Measurements from ENCODE around the gene CDH15.

CDH15 gene

GRCh38 chr16:89174877-89175276, 3.3 kb downstream of the CDH15 start:
- H3K79me2 ChIP-seq (ENCODE audit: insufficient read depth, low read length), result no peaks in the 10 kb centered on the region
- TF ChIP-seq EZH2phosphoT487 (conservative IDR thresholded peaks at IDR 0.05; ENCODE audit: low read length) (no peak), CTCF (IDR thresholded peaks at IDR 0.05; ENCODE audit: insufficient read depth, low read length, poor library complexity, severe bottlenecking) (no peak)
- no peaks in the 10 kb centered on the region for H3K9me2 ChIP-seq (replicated peaks; ENCODE audit: insufficient read depth, low read length)
- no peak overlapping the region for H3K4me2 ChIP-seq (ENCODE audit: low read depth, low read length, poor library complexity, severe bottlenecking)
- no peaks in the 10 kb centered on the region for H4K20me1 ChIP-seq (ENCODE audit: low read depth, low read length)
- H3K9ac ChIP-seq (ENCODE audit: low read length), result no peak overlapping the region
- no peak overlapping the region for H3K27ac ChIP-seq (ENCODE audit: low read depth, low read length)
- H3K36me3 ChIP-seq (ENCODE audit: low read length), result no peaks in the 10 kb centered on the region
- H3K4me3 ChIP-seq (ENCODE audit: insufficient read depth, low read length, poor library complexity, severe bottlenecking), result no peak overlapping the region
- H3K9me3 ChIP-seq (ENCODE audit: insufficient read depth, low read length), result no peaks in the 10 kb centered on the region
- no peaks in the 10 kb centered on the region for H3K27me3 ChIP-seq (ENCODE audit: low read length)
- H3F3A ChIP-seq (ENCODE audit: insufficient read depth), result no peaks in the 10 kb centered on the region
- H2AFZ ChIP-seq (ENCODE audit: low read depth, low read length, severe bottlenecking), result no peak overlapping the region

GRCh38 chr16:89175280-89176146, 4.0 kb downstream of the CDH15 start:
- no peaks in the 10 kb centered on the region for H3K27me3 ChIP-seq (ENCODE audit: low read length)
- H4K20me1 ChIP-seq (ENCODE audit: low read depth, low read length), result no peaks in the 10 kb centered on the region
- no peaks in the 10 kb centered on the region for H3K79me2 ChIP-seq (ENCODE audit: insufficient read depth, low read length)
- H3K4me2 ChIP-seq (ENCODE audit: low read depth, low read length, poor library complexity, severe bottlenecking), result no peak overlapping the region
- no peaks in the 10 kb centered on the region for H3K9me3 ChIP-seq (ENCODE audit: insufficient read depth, low read length)
- H3F3A ChIP-seq (ENCODE audit: insufficient read depth), result no peaks in the 10 kb centered on the region
- H2AFZ ChIP-seq (ENCODE audit: low read depth, low read length, severe bottlenecking), result no peak overlapping the region
- TF ChIP-seq EZH2phosphoT487 (conservative IDR thresholded peaks at IDR 0.05; ENCODE audit: low read length) (no peak), CTCF (IDR thresholded peaks at IDR 0.05; ENCODE audit: insufficient read depth, low read length, poor library complexity, severe bottlenecking) (no peak)
- H3K9ac ChIP-seq (ENCODE audit: low read length), result no peak overlapping the region
- no peaks in the 10 kb centered on the region for H3K36me3 ChIP-seq (ENCODE audit: low read length)
- no peak overlapping the region for H3K4me3 ChIP-seq (ENCODE audit: insufficient read depth, low read length, poor library complexity, severe bottlenecking)
- H3K27ac ChIP-seq (ENCODE audit: low read depth, low read length), result no peak overlapping the region
- H3K9me2 ChIP-seq (replicated peaks; ENCODE audit: insufficient read depth, low read length), result no peaks in the 10 kb centered on the region

- Histone ChIP-seq H3K36me3 (ENCODE audit: low read length) (no peaks in the 10 kb centered on the region), H3K9ac (ENCODE audit: low read length) (no peak overlapping the region), H2AFZ (ENCODE audit: low read depth, low read length, severe bottlenecking) (no peak overlapping the region), H3F3A (ENCODE audit: insufficient read depth) (no peaks in the 10 kb centered on the region), H4K20me1 (ENCODE audit: low read depth, low read length) (no peaks in the 10 kb centered on the region), H3K4me2 (ENCODE audit: low read depth, low read length, poor library complexity, severe bottlenecking) (no peak overlapping the region), H3K4me3 (ENCODE audit: insufficient read depth, low read length, poor library complexity, severe bottlenecking) (no peak overlapping the region), H3K27ac (ENCODE audit: low read depth, low read length) (no peak overlapping the region), H3K27me3 (ENCODE audit: low read length) (no peaks in the 10 kb centered on the region), H3K9me3 (ENCODE audit: insufficient read depth, low read length) (no peaks in the 10 kb centered on the region), H3K79me2 (ENCODE audit: insufficient read depth, low read length) (no peaks in the 10 kb centered on the region), H3K9me2 (replicated peaks; ENCODE audit: insufficient read depth, low read length) (no peaks in the 10 kb centered on the region)
- TF ChIP-seq CTCF (IDR thresholded peaks at IDR 0.05; ENCODE audit: insufficient read depth, low read length, poor library complexity, severe bottlenecking), result no peak
- no peak for TF ChIP-seq EZH2phosphoT487 (conservative IDR thresholded peaks at IDR 0.05; ENCODE audit: low read length)
Observed at GRCh38 chr16:89176147-89176690, 4.7 kb downstream of the CDH15 start.

Data from SU-DHL-6 (cell line).